ENCODE data around the gene KIF6.

DNA sequence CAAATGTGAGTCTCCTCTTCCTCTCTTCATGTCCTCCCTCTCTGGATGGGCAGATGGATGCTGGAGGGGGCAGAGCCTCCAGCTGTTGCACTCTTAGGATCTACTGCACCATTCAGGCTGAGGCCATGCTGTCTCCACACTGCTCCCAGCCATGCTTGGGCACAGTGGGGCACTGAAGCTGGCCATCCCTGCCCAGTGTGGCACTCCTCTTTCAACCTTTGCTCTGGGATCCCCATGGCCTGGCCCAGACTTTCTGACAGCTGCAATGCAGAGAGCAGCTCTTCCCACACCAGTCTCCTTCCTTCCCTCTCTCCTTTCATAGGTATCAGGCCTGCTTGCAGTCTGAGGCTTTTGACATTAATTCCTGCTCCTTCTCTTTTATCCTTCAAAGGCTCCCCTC, 420.3 kb downstream of the KIF6 start:
- TF ChIP-seq, protein P1, sequence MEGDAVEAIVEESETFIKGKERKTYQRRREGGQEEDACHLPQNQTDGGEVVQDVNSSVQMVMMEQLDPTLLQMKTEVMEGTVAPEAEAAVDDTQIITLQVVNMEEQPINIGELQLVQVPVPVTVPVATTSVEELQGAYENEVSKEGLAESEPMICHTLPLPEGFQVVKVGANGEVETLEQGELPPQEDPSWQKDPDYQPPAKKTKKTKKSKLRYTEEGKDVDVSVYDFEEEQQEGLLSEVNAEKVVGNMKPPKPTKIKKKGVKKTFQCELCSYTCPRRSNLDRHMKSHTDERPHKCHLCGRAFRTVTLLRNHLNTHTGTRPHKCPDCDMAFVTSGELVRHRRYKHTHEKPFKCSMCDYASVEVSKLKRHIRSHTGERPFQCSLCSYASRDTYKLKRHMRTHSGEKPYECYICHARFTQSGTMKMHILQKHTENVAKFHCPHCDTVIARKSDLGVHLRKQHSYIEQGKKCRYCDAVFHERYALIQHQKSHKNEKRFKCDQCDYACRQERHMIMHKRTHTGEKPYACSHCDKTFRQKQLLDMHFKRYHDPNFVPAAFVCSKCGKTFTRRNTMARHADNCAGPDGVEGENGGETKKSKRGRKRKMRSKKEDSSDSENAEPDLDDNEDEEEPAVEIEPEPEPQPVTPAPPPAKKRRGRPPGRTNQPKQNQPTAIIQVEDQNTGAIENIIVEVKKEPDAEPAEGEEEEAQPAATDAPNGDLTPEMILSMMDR (conservative IDR thresholded peaks at IDR 0.05; ENCODE audit: low read depth, low read length) = no peak
- no peak for TF ChIP-seq EZH2 (IDR thresholded peaks at IDR 0.05; ENCODE audit: borderline replicate concordance, low read depth, low read length, poor library complexity, severe bottlenecking)
